C4-2B (cell line): ENCODE results near the gene COL15A1.

ENCODE experiments used
- CTCF ChIP-seq: fragments of 450-650 bp; conservative IDR thresholded peaks from 2 replicates; pipeline ENCODE4 v1.5.1; 2017; ENCODE audit warnings: mild to moderate bottlenecking
- ZFX ChIP-seq: fragments of 450-650 bp; IDR thresholded peaks from 2 replicates; pipeline ENCODE4 v1.6.1; 2017

DNA sequence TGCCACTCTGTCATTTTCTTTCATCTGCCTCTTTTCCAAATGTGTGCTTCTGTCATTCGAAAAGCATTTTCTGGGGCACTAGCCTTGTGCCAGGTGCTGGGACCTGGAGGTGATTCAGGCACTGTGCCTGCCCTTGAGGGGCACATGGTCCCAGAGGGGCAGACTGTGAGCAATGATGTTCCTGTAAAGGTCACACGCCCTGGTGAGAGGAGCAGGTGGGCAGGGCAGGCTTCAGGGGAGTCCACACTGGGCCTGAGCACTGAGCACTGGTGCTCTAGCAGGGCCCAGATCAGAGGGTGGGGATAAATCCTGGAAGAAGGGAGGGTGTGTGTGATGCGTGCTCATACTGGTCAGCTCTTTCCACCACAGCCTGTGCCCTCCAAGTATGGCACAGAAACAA is 77.8 kb downstream of the COL15A1 start:
- no peak for TF ChIP-seq CTCF
- no peak for TF ChIP-seq ZFX
